SK-N-SH treated with all-trans-retinoic acid at 6 μM for 48 hours (cell line): Measurements from ENCODE around the gene MEP1A.

Source experiments
- ATAC-seq: fragments of 200-7000 bp; cut with Tn5 transposase; 3 replicates; pipeline ENCODE4 v1.9.1; 2020; ENCODE audit warnings: mild to moderate bottlenecking, moderate library complexity
- ARNTL ChIP-seq: fragments of 450-650 bp; formaldehyde crosslinking; IDR thresholded peaks from 2 replicates; pipeline ENCODE4 v1.5.0; 2020; ENCODE audit warnings: low read depth, mild to moderate bottlenecking, moderate library complexity, borderline replicate concordance
- CSDC2 ChIP-seq: fragments of 250-450 bp; sonication (Bioruptor Pico); IDR thresholded peaks from 2 replicates; pipeline ENCODE4 v1.5.0; 2020; ENCODE audit warnings: mild to moderate bottlenecking, moderate library complexity
- ESRRG ChIP-seq: fragments of 250-450 bp; sonication (Bioruptor Pico); IDR thresholded peaks from 2 replicates; pipeline ENCODE4 v1.6.1; 2021; ENCODE audit warnings: mild to moderate bottlenecking
- GLIS3 ChIP-seq: fragments of 250-450 bp; sonication (Bioruptor Pico); IDR thresholded peaks from 2 replicates; pipeline ENCODE4 v1.5.0; 2020; ENCODE audit warnings: mild to moderate bottlenecking, moderate library complexity
- ISL1 ChIP-seq: fragments of 250-450 bp; sonication (Bioruptor Pico); IDR thresholded peaks from 2 replicates; pipeline ENCODE4 v2.1.2; 2022; ENCODE audit warnings: mild to moderate bottlenecking, moderate library complexity
- OSR1 ChIP-seq: fragments of 250-450 bp; sonication (Bioruptor Pico); IDR thresholded peaks from 2 replicates; pipeline ENCODE4 v1.8.0; 2022; ENCODE audit warnings: moderate library complexity, mild to moderate bottlenecking, inconsistent platforms
- PPARA ChIP-seq: fragments of 250-450 bp; sonication (Bioruptor Pico); IDR thresholded peaks from 2 replicates; pipeline ENCODE4 v1.5.0; 2020; ENCODE audit warnings: mild to moderate bottlenecking, borderline replicate concordance
- RARB ChIP-seq: fragments of 250-450 bp; sonication (Bioruptor Pico); IDR thresholded peaks from 2 replicates; pipeline ENCODE4 v1.8.0; 2021; ENCODE audit warnings: mild to moderate bottlenecking, moderate library complexity
- SNAI2 ChIP-seq: fragments of 250-450 bp; sonication (Bioruptor Pico); IDR thresholded peaks from 2 replicates; pipeline ENCODE4 v1.5.0; 2020; ENCODE audit warnings: mild to moderate bottlenecking, moderate library complexity
- TOX ChIP-seq: fragments of 250-450 bp; sonication (Bioruptor Pico); IDR thresholded peaks from 2 replicates; pipeline ENCODE4 v1.8.0; 2021; ENCODE audit warnings: mild to moderate bottlenecking, moderate library complexity, borderline replicate concordance
- ZC3H10 ChIP-seq: fragments of 250-450 bp; sonication (Bioruptor Pico); IDR thresholded peaks from 2 replicates; pipeline ENCODE4 v1.5.1; 2021; ENCODE audit warnings: mild to moderate bottlenecking, moderate library complexity
- ZFP3 ChIP-seq: fragments of 250-450 bp; sonication (Bioruptor Pico); IDR thresholded peaks from 2 replicates; pipeline ENCODE4 v1.5.0; 2020; ENCODE audit warnings: mild to moderate bottlenecking, moderate library complexity
- ZNF565 ChIP-seq: fragments of 450-650 bp; formaldehyde crosslinking; conservative IDR thresholded peaks from 2 replicates; pipeline ENCODE4 v1.5.0; 2020; ENCODE audit warnings: low read depth, mild to moderate bottlenecking, moderate library complexity
- ZNF70 ChIP-seq: fragments of 450-650 bp; formaldehyde crosslinking; IDR thresholded peaks from 2 replicates; pipeline ENCODE4 v1.5.0; 2020; ENCODE audit warnings: mild to moderate bottlenecking, moderate library complexity
- ZNF8 ChIP-seq: fragments of 450-650 bp; formaldehyde crosslinking; IDR thresholded peaks from 2 replicates; pipeline ENCODE4 v1.5.0; 2020; ENCODE audit warnings: mild to moderate bottlenecking, moderate library complexity
- TF ChIP-seq, protein P1 (sequence below): fragments of 250-450 bp; sonication (Bioruptor Pico); IDR thresholded peaks from 2 replicates; pipeline ENCODE4 v1.5.0; 2020; ENCODE audit warnings: mild to moderate bottlenecking, moderate library complexity
- TF ChIP-seq, protein P2 (sequence below): fragments of 250-450 bp; sonication (Bioruptor Pico); IDR thresholded peaks from 2 replicates; pipeline ENCODE4 v1.5.1; 2021; ENCODE audit warnings: mild to moderate bottlenecking, moderate library complexity
- TF ChIP-seq, protein P3 (sequence below): fragments of 250-450 bp; sonication (Bioruptor Pico); IDR thresholded peaks from 2 replicates; pipeline ENCODE4 v1.8.0; 2021; ENCODE audit warnings: low read depth, mild to moderate bottlenecking, moderate library complexity, borderline replicate concordance
- TF ChIP-seq, protein P4 (sequence below): fragments of 250-450 bp; sonication (Bioruptor Pico); IDR thresholded peaks from 2 replicates; pipeline ENCODE4 v1.5.1; 2020; ENCODE audit warnings: low read depth, mild to moderate bottlenecking, moderate library complexity
- TF ChIP-seq, protein P5 (sequence below): fragments of 250-450 bp; sonication (Bioruptor Pico); IDR thresholded peaks from 2 replicates; pipeline ENCODE4 v1.8.0; 2020; ENCODE audit warnings: mild to moderate bottlenecking, moderate library complexity, borderline replicate concordance

Gene MEP1A

DNA sequence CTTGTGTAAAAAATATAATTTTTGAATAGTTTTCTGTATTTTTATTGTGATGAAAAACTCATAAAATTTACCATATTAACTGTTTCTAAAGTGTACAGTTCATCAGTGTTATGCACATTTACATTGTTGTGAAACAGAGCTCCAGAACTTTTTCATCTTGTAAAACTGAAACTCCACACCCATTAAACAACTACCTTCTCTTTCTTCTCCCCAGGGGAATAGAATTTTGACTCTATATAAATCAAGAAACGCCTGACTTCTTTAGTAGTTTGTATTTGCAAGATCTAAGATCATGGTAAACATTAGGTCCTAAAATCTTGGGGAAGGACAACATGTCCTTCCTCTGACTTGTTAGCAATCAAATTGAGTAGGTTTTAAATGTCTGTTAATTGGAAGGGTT lies 37.3 kb upstream of the MEP1A start:
- TF ChIP-seq ARNTL (CRISPR knock-in tag) (no peak), TOX (CRISPR knock-in tag) (no peak), ISL1 (no peak), ESRRG (CRISPR knock-in tag) (no peak), GLIS3 (CRISPR knock-in tag) (no peak), RARB (CRISPR knock-in tag) (no peak), ZC3H10 (CRISPR knock-in tag) (no peak), OSR1 (CRISPR knock-in tag) (no peak), ZNF70 (CRISPR knock-in tag) (no peak), CSDC2 (CRISPR knock-in tag) (no peak), ZNF565 (no peak), SNAI2 (CRISPR knock-in tag) (no peak), ZNF8 (CRISPR knock-in tag) (no peak), PPARA (CRISPR knock-in tag) (no peak)
- TF ChIP-seq, protein P1, sequence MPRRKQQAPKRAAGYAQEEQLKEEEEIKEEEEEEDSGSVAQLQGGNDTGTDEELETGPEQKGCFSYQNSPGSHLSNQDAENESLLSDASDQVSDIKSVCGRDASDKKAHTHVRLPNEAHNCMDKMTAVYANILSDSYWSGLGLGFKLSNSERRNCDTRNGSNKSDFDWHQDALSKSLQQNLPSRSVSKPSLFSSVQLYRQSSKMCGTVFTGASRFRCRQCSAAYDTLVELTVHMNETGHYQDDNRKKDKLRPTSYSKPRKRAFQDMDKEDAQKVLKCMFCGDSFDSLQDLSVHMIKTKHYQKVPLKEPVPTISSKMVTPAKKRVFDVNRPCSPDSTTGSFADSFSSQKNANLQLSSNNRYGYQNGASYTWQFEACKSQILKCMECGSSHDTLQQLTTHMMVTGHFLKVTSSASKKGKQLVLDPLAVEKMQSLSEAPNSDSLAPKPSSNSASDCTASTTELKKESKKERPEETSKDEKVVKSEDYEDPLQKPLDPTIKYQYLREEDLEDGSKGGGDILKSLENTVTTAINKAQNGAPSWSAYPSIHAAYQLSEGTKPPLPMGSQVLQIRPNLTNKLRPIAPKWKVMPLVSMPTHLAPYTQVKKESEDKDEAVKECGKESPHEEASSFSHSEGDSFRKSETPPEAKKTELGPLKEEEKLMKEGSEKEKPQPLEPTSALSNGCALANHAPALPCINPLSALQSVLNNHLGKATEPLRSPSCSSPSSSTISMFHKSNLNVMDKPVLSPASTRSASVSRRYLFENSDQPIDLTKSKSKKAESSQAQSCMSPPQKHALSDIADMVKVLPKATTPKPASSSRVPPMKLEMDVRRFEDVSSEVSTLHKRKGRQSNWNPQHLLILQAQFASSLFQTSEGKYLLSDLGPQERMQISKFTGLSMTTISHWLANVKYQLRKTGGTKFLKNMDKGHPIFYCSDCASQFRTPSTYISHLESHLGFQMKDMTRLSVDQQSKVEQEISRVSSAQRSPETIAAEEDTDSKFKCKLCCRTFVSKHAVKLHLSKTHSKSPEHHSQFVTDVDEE (CRISPR knock-in tag), result no peak
- TF ChIP-seq, protein P2, sequence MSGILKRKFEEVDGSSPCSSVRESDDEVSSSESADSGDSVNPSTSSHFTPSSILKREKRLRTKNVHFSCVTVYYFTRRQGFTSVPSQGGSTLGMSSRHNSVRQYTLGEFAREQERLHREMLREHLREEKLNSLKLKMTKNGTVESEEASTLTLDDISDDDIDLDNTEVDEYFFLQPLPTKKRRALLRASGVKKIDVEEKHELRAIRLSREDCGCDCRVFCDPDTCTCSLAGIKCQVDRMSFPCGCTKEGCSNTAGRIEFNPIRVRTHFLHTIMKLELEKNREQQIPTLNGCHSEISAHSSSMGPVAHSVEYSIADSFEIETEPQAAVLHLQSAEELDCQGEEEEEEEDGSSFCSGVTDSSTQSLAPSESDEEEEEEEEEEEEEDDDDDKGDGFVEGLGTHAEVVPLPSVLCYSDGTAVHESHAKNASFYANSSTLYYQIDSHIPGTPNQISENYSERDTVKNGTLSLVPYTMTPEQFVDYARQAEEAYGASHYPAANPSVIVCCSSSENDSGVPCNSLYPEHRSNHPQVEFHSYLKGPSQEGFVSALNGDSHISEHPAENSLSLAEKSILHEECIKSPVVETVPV (CRISPR knock-in tag), result no peak
- TF ChIP-seq, protein P3, sequence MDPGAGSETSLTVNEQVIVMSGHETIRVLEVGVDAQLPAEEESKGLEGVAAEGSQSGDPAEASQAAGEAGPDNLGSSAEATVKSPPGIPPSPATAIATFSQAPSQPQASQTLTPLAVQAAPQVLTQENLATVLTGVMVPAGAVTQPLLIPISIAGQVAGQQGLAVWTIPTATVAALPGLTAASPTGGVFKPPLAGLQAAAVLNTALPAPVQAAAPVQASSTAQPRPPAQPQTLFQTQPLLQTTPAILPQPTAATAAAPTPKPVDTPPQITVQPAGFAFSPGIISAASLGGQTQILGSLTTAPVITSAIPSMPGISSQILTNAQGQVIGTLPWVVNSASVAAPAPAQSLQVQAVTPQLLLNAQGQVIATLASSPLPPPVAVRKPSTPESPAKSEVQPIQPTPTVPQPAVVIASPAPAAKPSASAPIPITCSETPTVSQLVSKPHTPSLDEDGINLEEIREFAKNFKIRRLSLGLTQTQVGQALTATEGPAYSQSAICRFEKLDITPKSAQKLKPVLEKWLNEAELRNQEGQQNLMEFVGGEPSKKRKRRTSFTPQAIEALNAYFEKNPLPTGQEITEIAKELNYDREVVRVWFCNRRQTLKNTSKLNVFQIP (CRISPR knock-in tag), result no peak
- TF ChIP-seq, protein P4, sequence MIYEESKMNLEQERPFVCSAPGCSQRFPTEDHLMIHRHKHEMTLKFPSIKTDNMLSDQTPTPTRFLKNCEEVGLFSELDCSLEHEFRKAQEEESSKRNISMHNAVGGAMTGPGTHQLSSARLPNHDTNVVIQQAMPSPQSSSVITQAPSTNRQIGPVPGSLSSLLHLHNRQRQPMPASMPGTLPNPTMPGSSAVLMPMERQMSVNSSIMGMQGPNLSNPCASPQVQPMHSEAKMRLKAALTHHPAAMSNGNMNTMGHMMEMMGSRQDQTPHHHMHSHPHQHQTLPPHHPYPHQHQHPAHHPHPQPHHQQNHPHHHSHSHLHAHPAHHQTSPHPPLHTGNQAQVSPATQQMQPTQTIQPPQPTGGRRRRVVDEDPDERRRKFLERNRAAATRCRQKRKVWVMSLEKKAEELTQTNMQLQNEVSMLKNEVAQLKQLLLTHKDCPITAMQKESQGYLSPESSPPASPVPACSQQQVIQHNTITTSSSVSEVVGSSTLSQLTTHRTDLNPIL (CRISPR knock-in tag), result no peak
- no peak for ATAC-seq

DNA sequence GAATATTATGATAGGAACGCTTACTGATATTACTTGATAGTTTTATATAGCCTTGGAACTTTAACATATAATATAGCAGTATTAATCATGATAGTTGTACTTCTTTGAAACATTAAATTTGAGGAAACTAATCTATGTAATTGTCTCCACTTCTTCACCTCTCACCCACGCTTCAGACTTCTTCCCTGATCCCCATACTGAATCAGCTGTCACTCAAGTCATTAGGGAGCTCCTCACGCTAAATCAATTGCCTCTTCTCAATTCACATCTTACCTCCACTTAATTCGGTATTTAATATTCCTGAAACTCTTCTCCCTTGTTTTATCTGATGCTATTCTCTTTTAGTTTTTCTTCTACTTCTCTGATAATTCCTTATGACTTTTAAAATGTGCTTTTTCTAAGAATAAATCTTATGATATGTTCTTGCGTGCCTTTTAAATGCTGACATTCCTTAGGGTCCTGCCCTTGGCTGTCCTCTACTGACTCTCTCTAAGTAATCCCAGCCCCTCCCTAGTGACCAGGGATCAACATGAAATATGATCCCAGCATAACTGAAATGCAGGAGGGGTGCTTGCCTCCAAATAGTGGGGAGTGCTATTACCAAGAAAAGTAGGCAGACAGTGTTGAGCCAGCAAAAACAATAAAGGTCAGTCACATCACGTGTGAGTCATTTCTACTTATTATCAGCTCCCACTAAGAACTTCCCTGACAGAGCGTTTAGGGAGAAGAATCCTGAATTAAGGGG lies 36.5 kb upstream of the MEP1A start:
- no peak for ATAC-seq
- TF ChIP-seq, protein P4 (CRISPR knock-in tag), result no peak
- TF ChIP-seq OSR1 (CRISPR knock-in tag) (no peak), SNAI2 (CRISPR knock-in tag) (no peak), ZNF8 (CRISPR knock-in tag) (no peak), ZNF565 (no peak), TOX (CRISPR knock-in tag) (no peak), ZFP3 (CRISPR knock-in tag) (no peak)
- TF ChIP-seq, protein P3 (CRISPR knock-in tag), result no peak
- TF ChIP-seq, protein P1 (CRISPR knock-in tag), result no peak
- TF ChIP-seq, protein P2 (CRISPR knock-in tag), result no peak
- TF ChIP-seq, protein P5, sequence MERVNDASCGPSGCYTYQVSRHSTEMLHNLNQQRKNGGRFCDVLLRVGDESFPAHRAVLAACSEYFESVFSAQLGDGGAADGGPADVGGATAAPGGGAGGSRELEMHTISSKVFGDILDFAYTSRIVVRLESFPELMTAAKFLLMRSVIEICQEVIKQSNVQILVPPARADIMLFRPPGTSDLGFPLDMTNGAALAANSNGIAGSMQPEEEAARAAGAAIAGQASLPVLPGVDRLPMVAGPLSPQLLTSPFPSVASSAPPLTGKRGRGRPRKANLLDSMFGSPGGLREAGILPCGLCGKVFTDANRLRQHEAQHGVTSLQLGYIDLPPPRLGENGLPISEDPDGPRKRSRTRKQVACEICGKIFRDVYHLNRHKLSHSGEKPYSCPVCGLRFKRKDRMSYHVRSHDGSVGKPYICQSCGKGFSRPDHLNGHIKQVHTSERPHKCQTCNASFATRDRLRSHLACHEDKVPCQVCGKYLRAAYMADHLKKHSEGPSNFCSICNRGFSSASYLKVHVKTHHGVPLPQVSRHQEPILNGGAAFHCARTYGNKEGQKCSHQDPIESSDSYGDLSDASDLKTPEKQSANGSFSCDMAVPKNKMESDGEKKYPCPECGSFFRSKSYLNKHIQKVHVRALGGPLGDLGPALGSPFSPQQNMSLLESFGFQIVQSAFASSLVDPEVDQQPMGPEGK (CRISPR knock-in tag), result no peak
